Suprapubic skin (tissue), 4 donors: ENCODE measurements around the gene TBPL1. TPM values are rescaled to one million over a fixed set of nuclear protein-coding genes. Genes with fewer than 3 reads are reported as not detected.
"Not testable (repeated sequence)": the region's sequence is repeated elsewhere in the genome, so short reads cannot be mapped to it uniquely, and the experiment has no call there.

ENCODE experiments used
- DNase-seq, 2 donors: peaks; one replicate each; pipeline ENCODE4 v3.0.0-alpha.2; 2019; ENCODE audit warnings: low spot score in 2 of 2
- H3K27ac ChIP-seq: fragments of 200-600 bp; sonication (generic); one replicate; pipeline ENCODE4 v1.5.1; 2019
- H3K27me3 ChIP-seq: fragments of 200-600 bp; sonication (generic); one replicate; pipeline ENCODE4 v1.5.1; 2019
- H3K36me3 ChIP-seq: fragments of 200-600 bp; sonication (generic); one replicate; pipeline ENCODE4 v1.5.1; 2019
- H3K4me1 ChIP-seq: fragments of 200-600 bp; sonication (generic); one replicate; pipeline ENCODE4 v1.5.1; 2019
- H3K4me3 ChIP-seq: fragments of 200-600 bp; sonication (generic); one replicate; pipeline ENCODE4 v1.5.1; 2019; ENCODE audit warnings: mild to moderate bottlenecking
- H3K9me3 ChIP-seq: fragments of 200-600 bp; sonication (generic); one replicate; pipeline ENCODE4 v1.5.1; 2019
- EP300 ChIP-seq: sonication (generic); formaldehyde crosslinking; IDR thresholded peaks from one replicate; pipeline ENCODE4 v1.6.1; 2017; ENCODE audit warnings: antibody characterized with exemption
- POLR2A ChIP-seq, 2 donors: fragments of 450-650 bp; IDR thresholded peaks; one replicate each; pipeline ENCODE4 v1.6.1; 2017; ENCODE audit warnings: antibody characterized with exemption in 2 of 2, mild to moderate bottlenecking in 2 of 2, moderate library complexity in 2 of 2
- POLR2AphosphoS5 ChIP-seq, 3 donors: sonication (generic); formaldehyde crosslinking; IDR thresholded peaks; one replicate each; pipeline ENCODE4 v1.6.1; 2017; ENCODE audit warnings: antibody characterized with exemption in 3 of 3
- WGBS: methylation state at CpG from one replicate; pipeline ENCODE4 v1.1.5; 2018; 5-methylcytosine and 5-hydroxymethylcytosine counted together
- total RNA-seq, 4 donors: library from RNA; depleted of rRNA; stranded (reverse); fragments of >200 nt; gene quantifications; one replicate each; pipeline ENCODE4 v1.1.0, GENCODE V29; 2016
- TF ChIP-seq, protein P1 (sequence below), 2 donors: fragments of 200-600 bp in 1 of 2; fragments of 450-650 bp in 1 of 2; sonication (generic) in 1 of 2; IDR thresholded peaks; one replicate each; pipeline ENCODE4 v1.5.1; 2016 to 2019; ENCODE audit warnings: antibody characterized with exemption in 2 of 2, mild to moderate bottlenecking in 1 of 2, moderate library complexity in 1 of 2

The TBPL1 gene
- total RNA-seq, 4 donors from 2014 or later = 10.2 to 15.3 (median 13.7) TPM

GRCh38 chr6:133918208-133918930 lies 34.7 kb upstream of the TBPL1 start:
- Histone ChIP-seq H3K27me3 (peaks cover 3% of the 10 kb centered on the region), H3K4me3 (no peak overlapping the region), H3K9me3 (no peaks in the 10 kb centered on the region), H3K27ac (no peak overlapping the region), H3K36me3 (no peaks in the 10 kb centered on the region), H3K4me1 (no peaks in the 10 kb centered on the region)
- 50% methylated on average over 2 of the region's 2 CpGs for WGBS
- TF ChIP-seq POLR2AphosphoS5 (IDR thresholded peaks at IDR 0.05) = no peak
- TF ChIP-seq POLR2A (IDR thresholded peaks at IDR 0.05) = no peak
- TF ChIP-seq, protein P1, sequence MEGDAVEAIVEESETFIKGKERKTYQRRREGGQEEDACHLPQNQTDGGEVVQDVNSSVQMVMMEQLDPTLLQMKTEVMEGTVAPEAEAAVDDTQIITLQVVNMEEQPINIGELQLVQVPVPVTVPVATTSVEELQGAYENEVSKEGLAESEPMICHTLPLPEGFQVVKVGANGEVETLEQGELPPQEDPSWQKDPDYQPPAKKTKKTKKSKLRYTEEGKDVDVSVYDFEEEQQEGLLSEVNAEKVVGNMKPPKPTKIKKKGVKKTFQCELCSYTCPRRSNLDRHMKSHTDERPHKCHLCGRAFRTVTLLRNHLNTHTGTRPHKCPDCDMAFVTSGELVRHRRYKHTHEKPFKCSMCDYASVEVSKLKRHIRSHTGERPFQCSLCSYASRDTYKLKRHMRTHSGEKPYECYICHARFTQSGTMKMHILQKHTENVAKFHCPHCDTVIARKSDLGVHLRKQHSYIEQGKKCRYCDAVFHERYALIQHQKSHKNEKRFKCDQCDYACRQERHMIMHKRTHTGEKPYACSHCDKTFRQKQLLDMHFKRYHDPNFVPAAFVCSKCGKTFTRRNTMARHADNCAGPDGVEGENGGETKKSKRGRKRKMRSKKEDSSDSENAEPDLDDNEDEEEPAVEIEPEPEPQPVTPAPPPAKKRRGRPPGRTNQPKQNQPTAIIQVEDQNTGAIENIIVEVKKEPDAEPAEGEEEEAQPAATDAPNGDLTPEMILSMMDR (IDR thresholded peaks at IDR 0.05) = no peak
- TF ChIP-seq EP300 = no peak
- DNase-seq = no peak

DNA sequence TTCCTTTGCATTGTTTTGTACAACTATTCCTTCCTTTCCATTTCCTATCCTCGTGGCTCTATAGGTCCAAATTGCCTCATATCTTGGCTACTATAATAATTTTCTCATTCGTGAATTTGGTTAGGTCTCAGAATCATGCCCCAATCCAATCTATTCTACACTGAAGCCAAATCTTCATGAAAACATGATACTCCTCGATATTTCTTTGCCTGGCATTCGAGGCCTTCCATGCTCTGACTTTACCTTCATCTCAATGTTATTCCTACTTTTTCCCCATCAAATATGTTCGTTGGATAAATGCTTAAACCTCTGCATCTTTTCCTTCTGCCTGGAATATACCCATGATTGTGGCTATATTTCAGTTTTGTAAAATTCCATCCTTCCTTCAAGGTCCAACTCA lies 33.7 kb upstream of the TBPL1 start:
- Histone ChIP-seq H3K27ac (no peak overlapping the region), H3K4me1 (no peaks in the 10 kb centered on the region), H3K4me3 (no peak overlapping the region), H3K27me3 (peaks cover 3% of the 10 kb centered on the region), H3K9me3 (no peaks in the 10 kb centered on the region), H3K36me3 (no peaks in the 10 kb centered on the region)
- WGBS = 69% methylated on average over 5 of the region's 5 CpGs
- TF ChIP-seq POLR2A (IDR thresholded peaks at IDR 0.05) (no peak), EP300 (no peak), POLR2AphosphoS5 (IDR thresholded peaks at IDR 0.05) (no peak)
- TF ChIP-seq, protein P1 (IDR thresholded peaks at IDR 0.05) = no peak
- no peak for DNase-seq

DNA sequence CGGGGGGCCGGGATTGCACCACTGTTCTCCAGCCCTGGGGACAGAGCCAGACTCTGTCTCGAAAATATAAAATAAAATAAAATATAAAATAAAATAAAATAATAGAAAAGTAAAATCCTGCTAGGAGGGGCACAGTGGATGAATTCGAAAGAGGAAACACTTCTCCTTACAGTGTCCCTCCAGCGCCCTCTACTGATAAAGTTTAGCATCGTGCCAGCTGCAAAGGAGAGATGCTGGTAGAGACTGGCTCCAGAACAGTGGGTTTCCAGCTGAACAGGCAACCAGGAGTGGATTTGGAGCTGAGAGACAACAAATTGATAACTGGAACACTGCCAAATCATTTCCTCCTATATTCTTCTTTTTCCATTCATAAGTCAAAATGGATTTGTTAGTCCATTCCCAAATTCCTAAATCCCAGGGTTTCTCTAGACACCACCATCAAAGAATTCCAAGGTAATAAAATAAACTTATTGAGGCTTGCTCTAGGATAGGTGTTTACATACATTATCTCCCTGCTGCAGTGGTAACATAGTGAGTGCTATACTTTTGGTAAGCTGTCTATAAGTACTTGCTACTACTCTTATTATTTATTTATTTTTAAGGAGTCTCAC lies 31.7 kb upstream of the TBPL1 start:
- Histone ChIP-seq H3K4me3 (no peak overlapping the region), H3K4me1 (no peaks in the 10 kb centered on the region), H3K27ac (no peak overlapping the region), H3K9me3 (no peaks in the 10 kb centered on the region), H3K27me3 (peaks cover 3% of the 10 kb centered on the region), H3K36me3 (no peaks in the 10 kb centered on the region)
- WGBS = 26% methylated on average over 6 of the region's 6 CpGs
- peak in 1 of 2 donors; percentile 81 for DNase-seq
- TF ChIP-seq, protein P1 (IDR thresholded peaks at IDR 0.05) = peak; percentile 35 to 87
- TF ChIP-seq POLR2AphosphoS5 (IDR thresholded peaks at IDR 0.05) = no peak
- TF ChIP-seq EP300 = no peak
- no peak for TF ChIP-seq POLR2A (IDR thresholded peaks at IDR 0.05)

DNA sequence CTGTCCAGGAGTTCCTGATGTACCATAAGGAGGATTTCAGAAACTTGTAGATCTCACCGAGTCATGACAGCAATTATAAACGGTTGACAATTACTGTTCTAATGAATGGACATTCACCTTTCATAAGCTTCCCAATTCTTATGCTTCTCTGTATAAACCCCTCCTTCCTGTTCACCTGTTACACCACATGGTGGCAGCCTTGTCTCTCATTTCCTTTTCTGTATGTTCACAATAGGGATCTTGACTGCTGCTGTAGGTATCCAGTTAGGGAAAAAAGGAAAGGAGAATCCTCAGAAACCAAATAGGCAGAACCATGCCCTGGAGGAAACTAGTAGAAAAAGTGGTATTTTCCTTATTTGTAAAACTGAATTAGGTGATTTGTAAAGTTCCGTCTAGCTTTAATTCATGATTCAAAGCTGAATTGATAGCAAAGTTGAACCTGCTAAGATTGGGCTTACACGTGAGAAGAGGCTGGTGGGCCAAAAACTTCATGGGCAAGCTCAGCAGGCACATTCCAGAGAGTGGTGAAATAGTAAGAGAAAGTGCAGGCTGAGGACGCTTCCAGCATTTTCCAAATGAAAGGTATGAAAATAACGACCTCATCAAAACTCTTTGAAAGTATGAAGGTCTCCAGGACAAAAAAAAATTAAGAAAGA lies 29.0 kb upstream of the TBPL1 start:
- DNase-seq = no peak
- 16% methylated on average over 6 of the region's 6 CpGs for WGBS
- peaks cover 14% of the 10 kb centered on the region for H3K27me3 ChIP-seq
- H3K27ac ChIP-seq = no peak overlapping the region
- no peak for TF ChIP-seq POLR2A (IDR thresholded peaks at IDR 0.05)
- TF ChIP-seq, protein P1 (IDR thresholded peaks at IDR 0.05) = peak; percentile 70 to 88
- no peaks in the 10 kb centered on the region for H3K9me3 ChIP-seq
- no peak overlapping the region for H3K4me3 ChIP-seq
- H3K36me3 ChIP-seq = no peaks in the 10 kb centered on the region
- H3K4me1 ChIP-seq = no peaks in the 10 kb centered on the region

DNA sequence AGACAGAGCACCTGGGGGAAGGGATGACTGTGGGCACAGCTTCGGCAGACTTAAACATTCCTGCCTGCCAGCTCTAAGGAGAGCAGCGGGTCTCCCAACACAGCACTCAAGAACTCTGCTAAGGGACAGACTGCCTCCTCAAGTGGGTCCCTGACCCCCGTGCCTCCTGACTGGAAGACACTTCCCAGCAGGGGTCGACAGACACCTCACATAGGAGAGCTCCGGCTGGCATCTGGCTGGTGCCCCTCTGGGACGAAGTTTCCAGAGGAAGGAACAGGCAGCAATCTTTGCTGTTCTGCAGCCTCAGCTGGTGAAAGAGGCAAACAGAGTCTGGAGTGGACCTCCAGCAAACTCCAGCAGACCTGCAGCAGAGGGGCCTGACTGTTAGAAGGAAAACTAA lies 21.8 kb upstream of the TBPL1 start:
- H3K9me3 ChIP-seq, H3K4me1 ChIP-seq, H3K27ac ChIP-seq, DNase-seq, H3K36me3 ChIP-seq, H3K4me3 ChIP-seq: not testable (repeated sequence)
- peaks cover 11% of the 10 kb centered on the region for H3K27me3 ChIP-seq
- WGBS = 60% methylated on average over 3 of the region's 6 CpGs

DNA sequence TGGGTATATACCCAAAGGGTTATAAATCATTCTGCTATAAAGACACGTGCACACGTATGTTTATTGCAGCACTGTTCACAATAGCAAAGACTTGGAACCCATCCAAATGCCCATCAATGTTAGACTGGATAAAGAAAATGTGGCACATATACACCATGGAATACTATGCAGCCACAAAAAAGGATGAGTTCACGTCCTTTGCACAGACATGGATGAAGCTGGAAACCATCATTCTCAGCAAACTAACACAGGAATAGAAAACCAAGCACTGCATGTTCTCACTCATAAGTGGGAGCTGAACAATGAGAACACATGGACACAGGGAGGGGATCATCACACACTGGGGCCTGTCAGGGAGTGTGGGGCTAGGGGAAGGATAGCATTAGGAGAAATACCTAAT lies 16.7 kb upstream of the TBPL1 start:
- H3K27me3 ChIP-seq, H3K9me3 ChIP-seq, H3K4me3 ChIP-seq, DNase-seq, H3K36me3 ChIP-seq, H3K4me1 ChIP-seq, H3K27ac ChIP-seq: not testable (repeated sequence)
- WGBS = 83% methylated on average over 3 of the region's 3 CpGs
